CD4-positive, alpha-beta T cell treated with Interleukin-4 for 4 hours (primary cell): ENCODE measurements around the gene RND1.
A peak's percentile ranks its signal among the peaks of the same experiment; 100 is the strongest.
"Not testable (repeated sequence)": the region's sequence is repeated elsewhere in the genome, so short reads cannot be mapped to it uniquely, and the experiment has no call there.

Experiments
- DNase-seq: peaks from one replicate; pipeline ENCODE4 v3.0.0-alpha.2; 2020

The RND1 gene

DNA sequence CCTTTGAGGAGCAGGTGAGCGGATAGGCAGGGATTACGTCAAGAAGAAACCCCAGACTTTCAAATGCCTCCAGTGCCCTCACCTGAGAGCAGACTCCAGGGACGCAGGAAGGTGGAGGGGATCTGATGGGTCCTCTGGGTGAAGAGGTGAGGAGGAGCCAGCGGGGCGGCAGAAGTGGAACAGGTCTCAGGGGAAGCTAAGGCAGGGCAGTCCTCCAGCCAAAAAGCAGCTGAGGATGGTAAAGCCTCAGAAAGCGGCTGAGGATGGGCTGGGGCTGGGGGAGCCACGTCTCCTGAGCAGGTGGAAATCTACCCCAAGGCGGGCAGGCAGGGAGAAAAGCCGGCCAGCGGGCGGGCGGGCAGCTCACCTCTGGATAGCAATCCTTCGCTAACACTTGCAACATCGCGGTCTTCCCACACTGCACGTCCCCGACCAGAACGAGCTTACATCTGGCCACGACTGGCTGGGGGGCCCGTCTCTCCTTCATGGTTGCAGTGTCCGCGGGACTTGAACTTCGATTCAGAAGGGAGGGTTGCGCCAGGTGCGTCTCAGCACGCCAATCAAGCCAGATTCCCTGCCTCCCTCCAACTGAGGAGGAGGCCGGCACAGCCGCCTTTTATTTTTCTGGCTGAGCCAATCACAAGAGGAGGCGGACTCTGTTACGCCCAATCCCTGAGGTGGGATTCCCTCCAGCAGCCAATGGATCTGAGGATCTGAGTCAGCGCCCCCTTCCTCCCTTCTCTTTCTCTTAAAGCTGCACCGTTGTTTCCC lies at the start of gene RND1:
Gene RND1 (minus strand): TSS at position 590 of the 771 bp plus-strand sequence. CDS start 103 bp downstream, at position 487.
- peak; percentile 94 for DNase-seq

DNA sequence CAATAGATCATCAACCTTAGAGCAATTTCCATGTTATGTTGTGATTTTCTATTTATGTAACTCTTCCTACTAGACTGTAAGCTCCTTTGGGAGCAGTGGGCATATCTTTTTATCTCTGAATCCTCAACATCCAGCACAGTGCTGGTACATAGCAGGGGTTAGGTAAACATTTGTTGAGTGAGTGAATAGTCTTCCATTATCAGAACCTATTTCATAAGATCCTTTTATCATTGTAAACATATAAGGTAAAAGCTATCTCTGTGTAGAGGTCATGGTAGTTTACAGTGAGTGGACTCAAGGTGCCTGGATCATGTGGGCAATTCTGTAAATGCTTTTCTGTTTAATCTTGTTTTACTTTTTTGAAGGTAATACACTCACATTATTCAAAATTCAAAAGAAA lies 44.5 kb upstream of the RND1 start:
- DNase-seq: no peak

DNA sequence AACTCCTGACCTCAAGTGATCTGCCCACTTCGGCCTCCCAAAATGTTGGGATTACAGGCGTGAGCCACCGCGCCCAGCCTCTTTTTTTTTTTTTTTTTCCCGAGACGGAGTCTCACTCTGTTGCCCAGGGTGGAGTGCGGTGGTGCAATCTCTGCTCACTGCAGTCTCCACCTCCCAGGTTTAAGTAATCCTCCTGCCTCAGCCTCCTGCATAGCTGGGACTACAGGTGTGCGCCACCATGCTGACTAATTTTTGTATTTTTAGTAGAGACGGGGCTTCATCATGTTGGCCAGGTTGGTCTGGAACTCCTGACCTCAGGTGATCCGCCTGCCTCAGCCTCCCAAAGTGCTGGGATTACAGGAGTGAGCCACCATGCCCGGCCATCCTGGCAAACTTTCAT lies 44.0 kb upstream of the RND1 start:
- not testable (repeated sequence) for DNase-seq

DNA sequence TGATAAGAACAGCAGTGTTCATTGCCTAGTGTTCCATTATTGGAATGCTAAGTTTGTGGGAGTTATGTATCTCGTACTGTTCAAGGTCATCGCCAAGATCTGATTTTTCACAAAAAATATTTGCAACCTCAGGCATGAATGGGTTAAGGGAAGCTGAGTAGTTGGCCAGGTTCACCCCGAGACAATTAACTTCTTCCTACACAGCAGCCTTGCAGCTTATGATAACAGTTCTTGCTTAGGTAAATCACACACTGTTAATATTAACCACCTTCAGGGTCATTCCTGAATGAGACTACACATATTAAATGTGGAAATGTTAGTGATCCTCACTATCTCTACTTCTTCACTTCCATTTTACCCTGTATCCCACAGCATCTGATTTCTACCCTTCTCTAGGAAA lies 41.6 kb upstream of the RND1 start:
- no peak for DNase-seq

DNA sequence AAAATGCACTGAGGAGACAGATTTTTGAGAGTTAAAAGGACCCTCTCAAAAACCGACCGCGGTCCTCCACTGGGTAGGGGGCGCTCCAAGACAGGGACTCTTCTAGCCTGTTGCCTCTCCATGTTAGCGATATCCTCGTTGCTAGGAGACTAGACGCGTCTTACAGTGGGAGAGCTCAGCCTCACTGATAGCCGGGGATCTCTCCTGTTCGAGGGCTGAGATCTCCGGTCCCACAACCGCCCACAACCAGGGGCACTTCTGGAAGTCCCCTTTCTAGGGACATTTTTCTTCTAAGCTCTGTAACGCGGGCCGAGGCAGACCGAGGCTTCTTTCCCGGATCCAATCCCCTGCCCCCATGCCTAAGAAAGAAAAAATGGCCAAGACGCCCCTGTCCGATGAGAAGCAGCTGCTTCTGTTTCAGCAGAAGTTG lies 38.3 kb upstream of the RND1 start:
- DNase-seq: peak; percentile 90

DNA sequence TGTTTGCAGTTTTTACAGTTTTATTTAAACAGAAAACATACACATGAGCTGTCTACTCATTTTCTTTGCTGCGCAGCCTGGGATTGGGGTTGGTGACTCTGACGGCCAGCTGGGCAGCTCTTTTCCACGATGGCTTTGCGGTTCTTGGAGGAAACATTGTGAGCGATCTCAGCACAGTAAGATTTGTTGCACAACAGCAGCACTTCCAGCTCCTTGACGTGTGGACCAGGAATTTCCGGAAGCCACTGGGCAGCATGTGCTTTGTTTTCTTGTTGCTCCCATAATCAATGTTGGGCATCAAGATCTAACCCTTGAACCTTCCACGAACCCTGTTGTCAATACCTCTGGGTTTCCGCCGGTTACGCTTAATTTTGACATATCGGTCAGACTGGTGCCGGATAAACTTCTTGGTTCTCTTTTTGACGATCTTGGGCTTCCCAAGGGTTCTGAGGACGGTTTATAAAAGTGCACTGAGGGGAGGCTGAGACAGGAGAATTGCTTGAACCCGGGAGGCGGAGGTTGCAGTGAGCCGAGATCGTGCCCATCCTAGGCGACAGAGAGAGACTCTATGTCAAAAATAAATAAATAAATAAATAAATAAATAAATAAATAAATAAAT lies 37.8 kb upstream of the RND1 start:
- DNase-seq: no peak

DNA sequence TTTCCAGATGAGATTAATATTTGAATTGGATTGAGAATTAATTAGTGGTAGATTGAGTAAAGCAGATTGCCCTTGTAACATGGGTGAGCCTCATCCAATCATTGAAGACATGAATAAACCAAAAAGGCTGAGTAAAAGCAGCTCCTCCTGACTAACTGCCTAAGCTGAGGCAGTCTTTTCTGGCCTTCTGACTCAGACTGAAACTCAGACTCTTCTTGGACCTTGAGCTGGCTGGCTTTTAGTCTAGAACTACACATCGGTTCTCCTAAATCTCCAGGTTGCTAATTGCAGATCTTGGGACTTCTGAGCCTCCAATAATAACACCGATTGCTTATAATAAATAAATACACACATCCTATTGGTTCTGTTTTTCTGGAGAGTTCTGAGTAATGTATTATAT lies 35.6 kb upstream of the RND1 start:
- DNase-seq: no peak

DNA sequence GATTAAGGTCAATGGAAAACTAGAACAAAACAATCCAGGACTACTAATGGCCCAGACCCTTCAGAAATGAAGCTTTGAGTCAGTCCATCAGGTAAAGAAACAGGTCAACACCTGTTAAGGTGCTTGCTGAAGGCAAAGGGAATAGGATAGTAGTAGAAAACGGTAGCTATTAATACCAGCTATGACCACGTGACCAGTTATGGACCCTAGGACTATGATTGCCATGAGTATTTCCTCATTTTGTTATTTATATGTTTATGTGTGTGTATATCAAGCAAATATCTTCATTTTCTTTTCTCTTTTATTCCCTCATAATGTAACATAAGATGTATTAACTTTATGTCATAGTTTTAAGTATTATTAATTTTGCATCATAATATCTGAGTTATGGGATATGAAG lies 34.0 kb upstream of the RND1 start:
- no peak for DNase-seq

DNA sequence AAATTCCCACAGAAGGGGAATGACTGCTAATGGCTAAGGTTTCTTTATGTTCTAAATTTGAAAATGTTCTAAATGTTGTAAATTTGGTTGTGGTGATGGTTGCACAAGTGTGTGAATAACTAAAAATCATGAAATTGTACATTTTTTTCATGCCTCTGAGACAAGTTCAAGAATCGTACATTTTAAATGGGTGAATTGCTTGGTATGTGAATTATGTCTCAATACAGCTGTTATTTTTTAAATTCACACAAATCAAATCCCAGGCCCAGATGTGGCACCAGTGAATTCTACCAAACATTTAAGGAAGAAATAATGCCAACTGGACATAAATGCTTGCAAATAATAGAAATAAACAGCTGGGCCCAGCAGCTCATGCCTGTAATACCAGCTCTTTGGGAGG lies 28.6 kb upstream of the RND1 start:
- DNase-seq: no peak

DNA sequence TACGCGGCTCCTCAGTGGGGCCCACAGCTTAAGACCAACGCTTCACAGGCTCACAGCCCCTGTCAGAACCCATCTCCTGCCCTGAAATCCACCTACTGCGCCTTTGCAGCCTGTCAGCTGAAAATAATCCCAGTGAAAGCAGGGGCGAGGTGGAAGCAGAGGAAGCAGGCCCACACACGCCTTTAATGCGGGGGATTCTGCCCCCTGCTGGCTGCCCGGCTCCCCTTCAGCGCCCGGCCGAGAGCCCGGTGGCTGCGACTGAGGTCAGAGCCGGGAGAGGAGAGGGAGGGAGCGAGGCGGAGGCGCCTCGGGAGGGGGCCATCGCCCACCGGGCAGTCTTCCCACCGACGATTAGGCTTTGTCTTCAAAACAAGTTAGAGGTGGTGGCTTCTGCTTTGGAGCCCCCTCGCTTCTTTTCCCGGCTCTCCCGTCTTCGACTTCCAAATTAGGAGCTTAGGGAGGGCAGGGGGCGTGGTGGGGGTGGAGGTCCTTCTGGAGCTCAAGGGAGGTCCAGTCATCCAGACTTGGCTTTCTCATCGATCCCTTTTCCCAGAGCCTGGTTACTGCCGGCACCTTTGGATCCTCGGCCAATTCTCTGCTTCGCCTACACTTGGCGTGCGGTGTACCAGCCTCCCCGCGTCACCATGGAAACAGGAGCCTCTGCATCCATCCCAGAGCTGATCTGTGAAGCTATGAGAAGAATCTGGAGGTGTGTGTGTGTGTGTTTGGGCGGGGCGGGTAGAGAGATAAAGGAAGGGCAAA lies 25.2 kb upstream of the RND1 start:
- peak; percentile 60 for DNase-seq

DNA sequence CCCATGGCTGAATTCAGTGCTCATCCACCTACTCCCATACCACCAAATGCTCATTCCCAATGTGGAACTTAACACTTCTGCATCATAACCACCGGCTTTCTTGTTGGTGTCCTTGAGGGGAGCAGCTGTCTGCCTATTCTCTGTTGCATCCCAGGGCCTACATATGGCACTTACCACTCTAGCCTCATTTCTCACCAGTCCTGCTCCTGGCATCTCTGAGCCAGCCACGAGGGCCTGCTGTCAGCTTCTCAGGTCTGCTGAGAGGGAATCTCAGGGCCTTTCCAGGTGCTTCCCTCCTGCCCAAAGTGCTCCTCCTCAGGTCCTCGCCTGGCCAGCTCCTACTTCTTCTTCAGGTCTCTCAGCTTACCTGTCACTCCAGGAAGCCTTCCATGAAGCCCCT lies 24.0 kb upstream of the RND1 start:
- DNase-seq: no peak

DNA sequence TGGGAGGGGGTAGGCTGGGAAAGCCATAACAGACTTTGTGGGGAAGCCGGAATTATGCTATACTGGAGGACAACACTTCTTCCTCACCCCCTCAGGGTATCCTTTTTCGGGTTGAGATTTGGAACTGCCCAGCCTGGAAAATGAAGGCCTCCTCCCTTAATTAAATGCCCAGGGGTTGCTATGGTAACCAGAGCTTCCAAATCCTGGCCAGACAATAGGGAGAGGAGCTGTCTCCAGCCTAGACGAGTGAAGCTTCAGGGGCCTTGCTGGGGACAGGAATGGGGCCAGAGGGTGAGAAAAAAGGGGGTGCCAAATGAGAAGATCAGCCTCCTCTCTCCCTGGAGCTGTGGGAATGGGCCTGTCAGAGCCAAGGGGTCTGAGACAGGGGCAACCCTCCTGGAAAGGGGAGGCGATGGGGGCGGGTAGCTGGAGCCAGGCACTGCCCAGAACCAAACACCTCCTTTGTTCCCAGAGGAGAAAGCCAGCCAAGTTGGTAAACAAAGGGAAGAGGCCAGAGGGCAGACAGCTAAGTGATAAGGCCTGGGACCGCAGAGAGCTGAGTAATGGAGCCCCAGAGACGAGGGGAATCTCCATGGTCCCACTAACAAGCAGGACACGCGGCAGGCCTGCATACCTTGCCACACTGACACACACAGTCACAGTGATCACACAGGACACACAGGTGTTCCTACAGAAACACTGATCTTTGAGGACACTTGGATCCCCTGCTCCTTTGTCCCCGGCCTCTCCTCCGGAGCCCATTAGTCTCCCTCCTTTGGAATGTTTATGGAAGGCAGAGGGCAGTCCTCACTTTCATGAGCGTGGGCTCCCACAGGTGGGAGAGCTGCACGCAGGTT lies 17.9 kb upstream of the RND1 start:
- DNase-seq: no peak

DNA sequence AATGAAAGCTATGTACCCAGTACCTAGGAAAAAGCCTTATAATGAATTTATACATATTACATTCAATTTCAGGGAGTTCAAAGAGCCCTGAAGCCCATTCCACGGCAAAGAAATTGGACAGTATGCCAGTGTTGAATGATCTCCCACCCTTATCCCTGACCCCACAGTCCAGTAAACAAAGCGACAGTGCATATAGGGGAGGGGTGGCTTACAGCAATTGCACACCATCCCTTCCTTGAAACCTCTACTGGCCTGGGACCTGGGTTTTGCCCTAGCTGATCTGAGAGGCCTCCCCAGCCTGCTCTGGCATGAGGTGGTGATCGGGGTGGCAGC lies 17.3 kb upstream of the RND1 start:
- no peak for DNase-seq

DNA sequence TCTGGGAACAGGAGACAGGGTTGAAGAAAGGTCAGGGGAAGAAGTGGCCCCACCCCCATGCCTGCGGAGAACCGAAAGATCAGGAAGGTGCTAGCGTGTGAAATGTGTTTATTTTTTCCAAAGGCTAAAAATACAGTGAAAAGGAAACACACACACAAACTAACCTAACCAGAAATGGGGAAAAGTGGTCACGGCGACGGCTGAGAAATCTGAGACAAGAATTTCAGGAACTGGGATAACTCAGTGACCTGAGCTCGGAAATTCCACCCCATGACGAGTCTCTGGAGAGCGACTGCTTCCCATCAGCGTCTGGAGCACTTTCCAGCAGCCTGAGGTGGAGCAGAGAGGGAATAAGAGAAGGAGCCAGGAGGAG lies 16.6 kb upstream of the RND1 start:
- DNase-seq: no peak

DNA sequence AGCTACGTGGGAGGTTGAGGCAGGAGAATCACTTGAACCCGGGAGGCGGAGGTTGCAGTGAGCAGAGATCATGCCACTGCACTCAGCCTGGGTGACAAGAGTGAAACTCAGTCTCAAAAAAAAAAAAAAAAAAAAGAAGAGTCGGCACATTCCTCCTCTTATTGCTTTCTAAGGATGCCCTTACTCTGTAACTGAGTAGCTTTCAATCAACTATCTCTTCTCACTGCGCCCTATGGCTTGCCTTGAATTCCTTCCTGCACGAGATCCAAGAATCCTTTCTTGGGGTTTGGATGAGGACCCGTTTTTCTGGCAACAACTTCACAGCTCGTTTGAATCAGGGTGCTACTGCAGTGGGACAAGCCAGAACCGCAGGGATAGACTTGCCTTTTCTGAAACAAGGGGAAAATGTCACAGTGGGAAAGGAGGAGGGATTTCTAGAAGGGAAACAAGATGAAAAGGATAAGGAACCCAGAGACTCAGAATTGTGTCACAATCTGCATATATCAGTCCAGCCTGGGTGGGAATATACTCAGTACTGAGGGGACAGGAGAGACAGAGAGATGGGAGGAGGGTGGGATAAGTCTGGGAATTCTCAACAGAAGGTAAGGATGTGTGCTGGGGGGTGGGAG lies 16.1 kb upstream of the RND1 start:
- no peak for DNase-seq

DNA sequence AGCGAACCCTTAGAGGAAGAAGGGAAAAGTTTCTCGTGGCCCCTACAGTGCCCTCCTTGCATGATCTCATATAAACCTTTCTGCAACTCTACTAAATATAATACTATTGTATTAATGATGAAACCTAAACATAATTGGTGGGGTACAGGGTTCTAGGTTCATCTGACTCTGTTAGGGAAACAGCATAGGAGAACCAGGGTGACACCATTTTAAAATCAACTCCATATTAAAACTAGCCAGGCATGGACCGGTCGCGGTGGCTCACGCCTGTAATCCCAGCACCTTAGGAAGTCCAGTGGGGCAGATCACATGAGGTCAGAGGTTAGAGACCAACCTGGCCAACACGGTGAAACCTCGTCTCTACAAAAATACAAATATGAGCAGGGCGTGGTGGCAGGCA lies 15.0 kb upstream of the RND1 start:
- no peak for DNase-seq

DNA sequence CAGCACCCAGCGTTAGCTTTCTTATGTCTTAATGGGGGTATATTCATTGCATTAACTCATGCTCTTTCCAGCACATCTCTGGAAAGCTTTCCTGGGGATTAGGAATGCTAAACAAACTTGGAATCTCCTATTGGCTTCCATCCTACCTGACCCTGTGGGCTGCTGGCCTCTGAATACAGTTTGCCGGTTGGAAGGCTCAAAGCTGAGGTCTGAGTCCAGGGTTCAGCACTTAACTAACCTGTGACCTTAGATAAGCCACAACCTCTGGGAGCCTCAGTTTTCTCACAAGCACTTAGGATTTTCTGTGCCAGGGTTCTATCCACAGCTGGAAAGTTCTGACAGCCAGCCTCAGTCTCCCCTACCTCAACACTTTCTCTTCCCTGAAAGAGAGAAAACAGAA lies 12.9 kb upstream of the RND1 start:
- no peak for DNase-seq

DNA sequence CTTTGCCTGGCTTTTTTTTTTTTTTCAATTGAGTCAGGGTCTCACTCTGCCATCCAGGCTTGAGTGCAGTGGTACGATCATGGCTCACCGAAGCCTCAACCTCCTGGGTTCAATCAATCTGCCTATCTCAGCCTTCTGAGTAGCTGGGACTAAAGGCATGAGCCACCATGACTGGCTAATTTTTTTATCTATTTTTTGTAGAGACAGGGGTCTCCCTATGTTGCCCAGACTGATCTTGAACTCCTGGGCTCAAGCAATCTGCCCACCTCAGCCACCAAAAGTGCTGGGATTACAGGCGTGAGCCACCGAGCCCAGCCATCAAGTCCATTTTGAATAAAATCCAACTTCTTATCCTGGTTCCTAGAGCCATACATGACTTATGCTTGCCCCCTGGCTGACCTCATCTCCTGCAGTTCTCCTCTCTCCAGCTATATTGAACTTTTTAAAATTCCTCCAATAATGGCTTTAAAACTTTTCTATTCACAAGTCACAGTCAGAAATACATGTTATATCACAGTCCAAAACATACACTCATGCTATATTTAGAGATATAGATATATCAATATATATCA lies 10.4 kb upstream of the RND1 start:
- no peak for DNase-seq

DNA sequence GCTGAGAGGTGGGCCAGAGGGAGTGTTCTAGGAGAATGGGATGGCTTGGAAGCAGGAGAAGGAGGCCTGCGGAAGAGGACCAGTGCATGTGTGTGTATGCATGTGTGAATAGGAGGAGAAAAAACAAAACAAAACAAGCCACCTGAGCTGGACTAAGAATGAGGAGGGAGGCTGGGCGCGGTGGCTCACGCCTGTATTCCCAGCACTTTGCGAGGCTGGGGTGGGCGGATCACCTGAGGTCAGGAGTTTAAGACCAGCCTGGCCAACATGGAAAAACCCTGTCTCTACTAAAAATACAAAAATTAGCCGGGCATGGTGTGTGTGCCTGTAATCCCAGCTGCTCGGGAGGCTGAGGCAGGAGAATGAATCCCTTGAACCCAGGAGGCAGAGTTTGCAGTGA lies 7.9 kb upstream of the RND1 start:
- not testable (repeated sequence) for DNase-seq

DNA sequence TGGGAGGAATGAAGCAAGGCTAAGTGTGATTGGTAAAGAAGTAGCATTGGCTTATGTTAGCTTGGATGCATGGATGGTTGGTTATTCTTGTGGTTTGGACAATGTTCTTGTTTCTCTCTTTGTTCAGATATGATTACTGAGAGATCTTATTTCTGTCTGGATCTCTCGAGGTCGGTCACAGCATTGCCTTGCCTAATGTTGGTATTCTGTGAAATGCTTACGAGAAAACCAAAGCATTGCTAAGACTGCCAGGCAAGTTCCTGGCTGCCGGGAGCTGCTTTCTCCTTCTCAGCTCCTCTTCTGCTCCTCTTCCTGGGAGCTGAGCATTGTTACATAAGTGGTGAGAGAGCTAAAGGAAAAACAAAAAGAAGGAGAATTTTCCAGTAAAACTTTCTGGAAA lies 7.4 kb upstream of the RND1 start:
- DNase-seq: no peak

DNA sequence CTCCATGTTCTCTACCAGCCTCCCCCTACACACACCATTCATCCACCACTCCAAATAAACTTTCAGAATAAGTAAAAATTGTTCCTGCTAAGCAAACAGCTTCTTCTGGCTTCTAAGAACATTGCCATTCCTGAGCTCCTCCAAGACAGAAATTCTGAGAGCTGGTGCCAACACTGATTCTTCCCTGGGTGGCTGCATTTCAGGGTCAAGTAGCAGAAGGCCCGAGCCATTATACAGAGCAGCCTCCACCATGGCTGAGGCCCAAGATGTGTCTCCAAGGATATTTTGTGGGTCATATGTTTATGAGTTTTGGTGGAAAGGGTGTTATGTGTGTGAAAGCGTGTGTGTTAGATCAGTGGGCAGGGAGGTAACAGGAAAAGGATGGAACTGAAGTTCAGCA lies 3.5 kb upstream of the RND1 start:
- no peak for DNase-seq

DNA sequence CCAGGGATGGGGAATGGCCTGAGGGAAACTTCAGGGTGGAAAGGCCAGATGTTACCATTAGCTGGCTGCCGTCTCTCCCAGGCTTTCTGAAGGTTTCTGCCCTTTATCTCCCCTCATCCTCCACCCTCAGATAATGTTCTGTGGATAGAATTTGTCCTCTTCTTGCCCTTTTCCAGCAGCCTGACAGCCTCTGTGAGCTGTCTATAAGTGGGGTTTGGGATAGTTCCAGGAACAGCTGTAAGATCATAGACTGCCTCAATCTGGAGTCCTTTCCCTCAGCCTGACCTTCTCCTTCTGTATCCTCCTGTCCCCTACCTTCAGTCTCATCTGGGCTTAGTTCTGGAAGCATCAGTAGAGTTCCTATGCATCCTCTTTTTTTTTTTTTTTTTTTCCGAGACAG lies 2.8 kb upstream of the RND1 start:
- no peak for DNase-seq
